HCT116 (cell line): Measurements from ENCODE around the gene ECT2. TPM values are rescaled to one million over a fixed set of nuclear protein-coding genes. Genes with fewer than 3 reads are reported as not detected.
"Not testable (repeated sequence)": the region's sequence is repeated elsewhere in the genome, so short reads cannot be mapped to it uniquely, and the experiment has no call there.

Experiments
- ATAC-seq: fragments of 200-7000 bp; cut with Tn5 transposase; 2 replicates; pipeline ENCODE4 v1.9.1; 2020; ENCODE audit warnings: mild to moderate bottlenecking, moderate library complexity
- BruUV-seq: library from RNA; stranded (reverse); fragments of 400-500 nt; replicated peaks from 2 replicates; lab custom pipeline; 2021; lab: Mats Ljungman, UMichigan
- CTCF ChIA-PET: fragments of 300-600 bp; sonication (Branson Sonifier 250); formaldehyde crosslinking; loops from one replicate; lab custom pipeline; 2021; ENCODE audit warnings: antibody characterized with exemption; lab: Charles Lee
- POLR2A ChIA-PET: fragments of 300-600, 350-600 bp; sonication (Branson Sonifier 250); formaldehyde crosslinking; loops from one replicate; lab custom pipeline; 2021; ENCODE audit warnings: antibody characterized with exemption; lab: Charles Lee
- RAD21 ChIA-PET, 2 experiments: fragments of 300-600 bp; sonication (Branson Sonifier 250); formaldehyde crosslinking; loops; one replicate each; lab custom pipeline; 2023; ENCODE audit warnings: low total read pairs in 2 of 2; ENCODE audit not compliant: uncharacterized antibody in 2 of 2, unreplicated experiment in 2 of 2, low non-redundant PET in 1 of 2; lab: Charles Lee
- DNase-seq: peaks from one replicate; pipeline ENCODE4 v3.0.0-alpha.2; 2010; ENCODE audit warnings: low read depth, low spot score
- H2AFZ ChIP-seq: fragments of 200-600 bp; shearing (Covaris generic), sonication (generic); 2 replicates; pipeline ENCODE4 v1.6.1; 2017; ENCODE audit warnings: low read depth, mixed run types, mixed read lengths, antibody characterized with exemption, low read length; ENCODE audit not compliant: poor library complexity, severe bottlenecking
- H3K27ac ChIP-seq: 2 replicates; pipeline ENCODE4 v1.5.1; 2012; ENCODE audit warnings: low read depth, low read length
- H3K27me3 ChIP-seq: fragments of 200-600 bp; sonication (generic); 2 replicates; pipeline ENCODE4 v1.6.1; 2016; ENCODE audit warnings: mixed run types, low read length, mixed read lengths; ENCODE audit not compliant: insufficient read depth
- H3K36me3 ChIP-seq, 2 experiments: fragments of 200-500 bp in 1 of 2; fragments of 200-600 bp in 1 of 2; sonication (Bioruptor generic) in 1 of 2; sonication (generic) in 1 of 2; 2 replicates each; pipeline versions ENCODE4 v1.5.1 to v1.6.1; 2014 to 2016; ENCODE audit warnings: low read length in 2 of 2, inconsistent platforms in 1 of 2, mixed read lengths in 1 of 2, mixed run types in 1 of 2; ENCODE audit not compliant: insufficient read depth in 2 of 2, control insufficient read depth in 1 of 2
- H3K4me1 ChIP-seq, 2 experiments: fragments of 200-600 bp in 1 of 2; sonication (generic) in 1 of 2; 2 replicates each; pipeline versions ENCODE4 v1.5.1 to v1.6.1; 2012 to 2017; ENCODE audit warnings: low read length in 2 of 2, inconsistent platforms in 1 of 2, mild to moderate bottlenecking in 1 of 2, mixed read lengths in 1 of 2, mixed run types in 1 of 2, moderate library complexity in 1 of 2; ENCODE audit not compliant: insufficient read depth in 2 of 2, control insufficient read depth in 1 of 2
- H3K4me2 ChIP-seq: fragments of 200-600 bp; sonication (generic); 2 replicates; pipeline ENCODE4 v1.6.1; 2017; ENCODE audit warnings: mixed run types, low read length, mixed read lengths
- H3K4me3 ChIP-seq, 2 experiments: fragments of 200-600 bp in 1 of 2; sonication (generic) in 1 of 2; replicated peaks in 1 of 2; 2 replicates each; pipeline ENCODE4 v1.5.1; 2011 to 2016; ENCODE audit warnings: low read length in 2 of 2, control low read depth in 1 of 2, low read depth in 1 of 2, mild to moderate bottlenecking in 1 of 2, mixed read lengths in 1 of 2, mixed run types in 1 of 2
- H3K79me2 ChIP-seq: fragments of 200-600 bp; sonication (generic); 2 replicates; pipeline ENCODE4 v1.6.1; 2017; ENCODE audit warnings: mild to moderate bottlenecking, mixed run types, low read length, moderate library complexity, mixed read lengths; ENCODE audit not compliant: insufficient read depth
- H3K9ac ChIP-seq: fragments of 200-600 bp; sonication (generic); 2 replicates; pipeline ENCODE4 v1.6.1; 2016; ENCODE audit warnings: low read length, mixed read lengths
- H3K9me2 ChIP-seq: fragments of 200-600 bp; sonication (generic), shearing (Covaris generic); 2 replicates; pipeline ENCODE4 v1.6.1; 2017; ENCODE audit warnings: mixed run types, mild to moderate bottlenecking, moderate library complexity; ENCODE audit not compliant: insufficient read depth
- H3K9me3 ChIP-seq, 2 experiments: fragments of 200-500 bp in 1 of 2; fragments of 200-600 bp in 1 of 2; sonication (Bioruptor generic) in 1 of 2; sonication (generic) in 1 of 2; 2 replicates each; pipeline ENCODE4 v1.6.1; 2014 to 2017; ENCODE audit warnings: low read length in 2 of 2, mixed read lengths in 2 of 2, inconsistent platforms in 1 of 2, low read depth in 1 of 2, mild to moderate bottlenecking in 1 of 2, mixed run types in 1 of 2, moderate library complexity in 1 of 2; ENCODE audit not compliant: control insufficient read depth in 1 of 2, insufficient read depth in 1 of 2
- H4K20me1 ChIP-seq: fragments of 200-600 bp; sonication (generic), shearing (Covaris generic); 2 replicates; pipeline ENCODE4 v1.6.1; 2017; ENCODE audit warnings: mixed run types, mild to moderate bottlenecking, moderate library complexity; ENCODE audit not compliant: insufficient read depth
- CEBPB ChIP-seq: IDR thresholded peaks from 2 replicates; pipeline ENCODE4 v1.6.1; 2012; ENCODE audit warnings: low read depth
- FOSL1 ChIP-seq: IDR thresholded peaks from 2 replicates; pipeline ENCODE4 v1.6.1; 2012; ENCODE audit warnings: low read depth
- JUND ChIP-seq: IDR thresholded peaks from 2 replicates; pipeline ENCODE4 v1.6.1; 2012
- POLR2A ChIP-seq: IDR thresholded peaks from 2 replicates; pipeline ENCODE4 v1.7.0; 2011; ENCODE audit warnings: borderline replicate concordance; ENCODE audit not compliant: insufficient read depth, insufficient read length; ENCODE audit errors: extremely low read depth
- REST ChIP-seq: IDR thresholded peaks from 2 replicates; pipeline ENCODE4 v1.6.1; 2012; ENCODE audit warnings: low read depth
- SRF ChIP-seq: IDR thresholded peaks from 2 replicates; pipeline ENCODE4 v1.6.1; 2012; ENCODE audit warnings: low read depth
- YY1 ChIP-seq: IDR thresholded peaks from 2 replicates; pipeline ENCODE4 v1.6.1; 2011; ENCODE audit warnings: low read length, low read depth, moderate library complexity, mild to moderate bottlenecking; ENCODE audit not compliant: insufficient replicate concordance; ENCODE audit errors: extremely low read depth
- ZNF274 ChIP-seq: fragments of 200-500 bp; sonication (Bioruptor generic); IDR thresholded peaks from 2 replicates; pipeline ENCODE4 v1.6.1; 2014; ENCODE audit warnings: mild to moderate bottlenecking, low read depth, low read length, inconsistent platforms
- intact Hi-C: fragments of 100-400 bp; cut with micrococcal nuclease; formaldehyde crosslinking; loops from 2 replicates; pipeline ENCODE4 v1.10.0; 2022
- total RNA-seq: library from RNA; stranded (reverse); gene quantifications from one replicate; pipeline ENCODE4 v1.2.1, GENCODE V29; 2021; ENCODE audit not compliant: unreplicated experiment
- TF ChIP-seq, protein P1 (sequence below), 3 experiments: fragments of 200-600 bp in 1 of 3; sonication (generic) in 1 of 3; IDR thresholded peaks in 2 of 3; conservative IDR thresholded peaks in 1 of 3; 2 replicates each; pipeline ENCODE4 v1.5.1; 2012 to 2017; ENCODE audit warnings: low read depth in 2 of 3, low read length in 2 of 3, antibody characterized with exemption in 1 of 3, borderline replicate concordance in 1 of 3, control low read depth in 1 of 3, mild to moderate bottlenecking in 1 of 3, mixed read lengths in 1 of 3, mixed run types in 1 of 3, moderate library complexity in 1 of 3; ENCODE audit not compliant: insufficient read depth in 1 of 3

Gene ECT2
- total RNA-seq, 1 experiment from 2014 or later: 95.6 TPM

DNA sequence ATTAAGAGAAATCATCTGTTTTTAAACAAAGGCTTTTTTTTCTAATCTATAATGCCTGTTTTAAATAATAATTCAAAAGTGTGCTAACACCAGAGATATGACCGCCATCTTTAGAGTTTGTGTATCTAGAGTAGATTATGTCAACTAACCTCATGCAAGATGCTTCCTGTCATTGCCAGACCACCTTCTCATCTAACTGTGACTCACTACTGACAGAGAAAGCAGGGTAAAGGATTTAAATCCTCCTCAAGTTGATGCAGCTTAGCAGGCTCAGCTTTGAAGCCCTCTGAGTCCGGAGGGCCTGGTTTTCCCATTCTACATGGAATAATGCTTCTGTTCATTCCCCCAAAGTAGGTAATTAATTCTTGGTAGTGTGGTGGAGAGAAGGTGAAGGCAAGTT, 108.5 kb downstream of the ECT2 start:
- DNase-seq: no peak
- BruUV-seq: no TSS peak
- Histone ChIP-seq H3K4me3 (no peak overlapping the region), H3K4me2 (no peak overlapping the region), H4K20me1 (no peaks in the 10 kb centered on the region), H2AFZ (no peak overlapping the region), H3K27ac (no peak overlapping the region), H3K79me2 (no peaks in the 10 kb centered on the region), H3K4me1 (peaks cover 3 to 9% of the 10 kb centered on the region in 2 experiments; a peak in 3 of 4 replicates), H3K9ac (no peak overlapping the region), H3K9me2 (no peaks in the 10 kb centered on the region), H3K9me3 (no peaks in the 10 kb centered on the region), H3K27me3 (no peaks in the 10 kb centered on the region), H3K36me3 (no peaks in the 10 kb centered on the region)
- POLR2A ChIA-PET: no interaction called here
- RAD21 ChIA-PET: no interaction called here
- no peak for ATAC-seq
- intact Hi-C loops: no loop called here
- CTCF ChIA-PET: no interaction called here
- TF ChIP-seq, protein P1, sequence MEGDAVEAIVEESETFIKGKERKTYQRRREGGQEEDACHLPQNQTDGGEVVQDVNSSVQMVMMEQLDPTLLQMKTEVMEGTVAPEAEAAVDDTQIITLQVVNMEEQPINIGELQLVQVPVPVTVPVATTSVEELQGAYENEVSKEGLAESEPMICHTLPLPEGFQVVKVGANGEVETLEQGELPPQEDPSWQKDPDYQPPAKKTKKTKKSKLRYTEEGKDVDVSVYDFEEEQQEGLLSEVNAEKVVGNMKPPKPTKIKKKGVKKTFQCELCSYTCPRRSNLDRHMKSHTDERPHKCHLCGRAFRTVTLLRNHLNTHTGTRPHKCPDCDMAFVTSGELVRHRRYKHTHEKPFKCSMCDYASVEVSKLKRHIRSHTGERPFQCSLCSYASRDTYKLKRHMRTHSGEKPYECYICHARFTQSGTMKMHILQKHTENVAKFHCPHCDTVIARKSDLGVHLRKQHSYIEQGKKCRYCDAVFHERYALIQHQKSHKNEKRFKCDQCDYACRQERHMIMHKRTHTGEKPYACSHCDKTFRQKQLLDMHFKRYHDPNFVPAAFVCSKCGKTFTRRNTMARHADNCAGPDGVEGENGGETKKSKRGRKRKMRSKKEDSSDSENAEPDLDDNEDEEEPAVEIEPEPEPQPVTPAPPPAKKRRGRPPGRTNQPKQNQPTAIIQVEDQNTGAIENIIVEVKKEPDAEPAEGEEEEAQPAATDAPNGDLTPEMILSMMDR (IDR thresholded peaks at IDR 0.05 in 2 of 3, conservative IDR thresholded peaks at IDR 0.05 in 1 of 3; ENCODE audit: borderline replicate concordance in 1 of 3, insufficient read depth in 1 of 3, low read depth in 2 of 3, low read length in 2 of 3): no peak
- TF ChIP-seq FOSL1 (no peak), REST (no peak), ZNF274 (no peak), YY1 (no peak), JUND (no peak), POLR2A (no peak), SRF (no peak), CEBPB (no peak)

DNA sequence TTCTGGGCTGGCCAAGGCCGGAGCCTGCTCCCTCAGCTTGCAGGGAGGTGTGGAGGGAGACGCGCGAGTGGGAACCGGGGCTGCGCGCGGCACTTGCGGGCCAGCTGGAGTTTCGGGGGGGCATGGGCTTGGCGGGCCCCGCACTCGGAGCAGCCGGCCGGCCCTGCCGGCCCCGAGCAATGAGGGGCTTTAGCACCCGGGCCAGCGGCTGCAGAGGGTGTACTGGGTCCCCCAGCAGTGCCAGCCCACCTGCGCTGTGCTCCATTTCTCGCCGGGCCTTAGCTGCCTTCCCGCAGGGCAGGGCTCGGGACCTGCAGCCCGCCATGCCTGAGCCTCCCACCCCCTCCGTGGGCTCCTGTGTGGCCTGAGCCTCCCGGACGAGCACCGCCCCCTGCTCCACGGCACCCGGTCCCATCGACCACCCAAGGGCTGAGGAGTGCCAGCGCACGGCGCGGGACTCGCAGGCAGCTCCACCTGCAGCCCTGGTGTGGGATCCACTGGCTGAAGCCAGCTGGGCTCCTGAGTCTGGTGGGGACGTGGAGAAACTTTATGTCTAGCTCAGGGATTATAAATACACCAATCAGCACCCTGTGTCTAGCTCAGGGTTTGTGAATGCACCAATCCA, 116.3 kb downstream of the ECT2 start:
- H3K27ac ChIP-seq, DNase-seq, BruUV-seq, H3K4me1 ChIP-seq, H4K20me1 ChIP-seq, H2AFZ ChIP-seq, H3K27me3 ChIP-seq, H3K79me2 ChIP-seq, intact Hi-C loops, H3K4me3 ChIP-seq, CTCF ChIA-PET, H3K9ac ChIP-seq, H3K4me2 ChIP-seq, POLR2A ChIA-PET, H3K9me2 ChIP-seq, ATAC-seq, RAD21 ChIA-PET, H3K9me3 ChIP-seq, H3K36me3 ChIP-seq: not testable (repeated sequence)
